SKM-1 (cell line): ENCODE measurements around the gene S100PBP.
"Not testable (repeated sequence)": the region's sequence is repeated elsewhere in the genome, so short reads cannot be mapped to it uniquely, and the experiment has no call there.

Source experiments
- DNase-seq: peaks from one replicate; lab custom pipeline; 2025; ENCODE audit not compliant: unreplicated experiment; lab: John Stamatoyannopoulos, UW

The S100PBP gene

GRCh38 chr1:32784817-32785216 is 32.6 kb upstream of the S100PBP start:
- DNase-seq = no peak

- DNase-seq = no peak
These were observed 30.6 kb upstream of the S100PBP start for GRCh38 chr1:32786856-32787255.

GRCh38 chr1:32789356-32789755 is 28.1 kb upstream of the S100PBP start:
- DNase-seq = not testable (repeated sequence)

GRCh38 chr1:32791881-32792280 is 25.6 kb upstream of the S100PBP start:
- no peak for DNase-seq

GRCh38 chr1:32795763-32796162 is 21.7 kb upstream of the S100PBP start:
- DNase-seq = not testable (repeated sequence)

- DNase-seq = no peak
These were observed 20.0 kb upstream of the S100PBP start for GRCh38 chr1:32797456-32797855.

- no peak for DNase-seq
These were observed 19.3 kb upstream of the S100PBP start for GRCh38 chr1:32798191-32798590.

- DNase-seq = no peak
These were observed 18.6 kb upstream of the S100PBP start for GRCh38 chr1:32798679-32799416.

- DNase-seq = no peak
These were observed 16.2 kb upstream of the S100PBP start for GRCh38 chr1:32801096-32801715.

- DNase-seq = not testable (repeated sequence)
These were observed 13.0 kb upstream of the S100PBP start for GRCh38 chr1:32804460-32804859.

- no peak for DNase-seq
These were observed 11.2 kb upstream of the S100PBP start for GRCh38 chr1:32806290-32806689.

- no peak for DNase-seq
These were observed 10.4 kb upstream of the S100PBP start for GRCh38 chr1:32806910-32807523.

GRCh38 chr1:32808580-32808979 is 8.9 kb upstream of the S100PBP start:
- DNase-seq = no peak

GRCh38 chr1:32810358-32810757 is 7.1 kb upstream of the S100PBP start:
- no peak for DNase-seq

- no peak for DNase-seq
These were observed 6.2 kb upstream of the S100PBP start for GRCh38 chr1:32811265-32811664.

- DNase-seq = no peak
These were observed 5.5 kb upstream of the S100PBP start for GRCh38 chr1:32811917-32812316.

- DNase-seq = no peak
These were observed 3.3 kb upstream of the S100PBP start for GRCh38 chr1:32813941-32814739.

GRCh38 chr1:32816676-32817158 is 736 bp upstream of the S100PBP start:
- no peak for DNase-seq

- peak; percentile 32 for DNase-seq
These were observed 648 bp downstream of the S100PBP start for GRCh38 chr1:32817815-32818786.
